Tibial nerve (tissue), 4 donors: ENCODE results near the gene KCNE5.

Experiments used
- CTCF ChIP-seq, 5 experiments: fragments of 200-600 bp in 3 of 5; fragments of 450-650 bp in 2 of 5; sonication (generic) in 3 of 5; IDR thresholded peaks; one replicate each; pipeline ENCODE4 v1.5.1; 2016 to 2019; ENCODE audit warnings: antibody characterized with exemption in 5 of 5, mild to moderate bottlenecking in 3 of 5, moderate library complexity in 2 of 5
- EP300 ChIP-seq, 2 donors: sonication (generic); formaldehyde crosslinking; IDR thresholded peaks; one replicate each; pipeline ENCODE4 v1.6.1; 2017; ENCODE audit warnings: antibody characterized with exemption in 2 of 2, mild to moderate bottlenecking in 1 of 2

GRCh38 chrX:109672239-109672638 is 47.3 kb upstream of the KCNE5 start:
- TF ChIP-seq CTCF (IDR thresholded peaks at IDR 0.05) (no peak), EP300 (IDR thresholded peaks at IDR 0.05) (no peak)
